GM19023 (cell line): Measurements from ENCODE around the gene AK8.
"Not testable (repeated sequence)": the region's sequence is repeated elsewhere in the genome, so short reads cannot be mapped to it uniquely, and the experiment has no call there.

Experiments used
- ATAC-seq: cut with Tn5 transposase; IDR thresholded peaks from one replicate; pipeline ENCODE4 v1.9.1; 2021; ENCODE audit warnings: mild to moderate bottlenecking, moderate library complexity; ENCODE audit not compliant: unreplicated experiment

AK8 gene

DNA sequence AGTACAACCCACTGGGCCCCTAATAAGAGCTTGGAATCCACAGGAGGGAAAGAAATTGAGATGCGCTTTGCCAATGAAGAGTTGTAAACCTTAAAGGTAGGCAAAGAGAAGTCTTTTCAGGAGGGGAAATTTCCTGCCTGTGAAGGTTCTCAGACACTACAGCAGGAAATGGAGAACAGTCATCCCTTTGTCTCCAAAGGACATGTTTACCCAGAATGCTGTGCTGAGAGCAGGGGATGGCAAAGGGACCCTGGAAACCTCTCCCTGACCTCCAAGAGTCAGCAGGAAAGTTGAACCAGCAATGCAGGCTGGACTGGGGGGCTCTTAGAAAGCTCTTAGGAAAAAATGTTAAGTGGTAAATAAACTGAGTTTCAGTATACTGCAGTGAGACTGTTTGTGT lies 103.2 kb downstream of the AK8 start:
- ATAC-seq, result no peak

- ATAC-seq, result no peak
Observed at GRCh38 chr9:132773764-132774339, 104.2 kb downstream of the AK8 start.

GRCh38 chr9:132773093-132773492 lies 105.0 kb downstream of the AK8 start:
- no peak for ATAC-seq

DNA sequence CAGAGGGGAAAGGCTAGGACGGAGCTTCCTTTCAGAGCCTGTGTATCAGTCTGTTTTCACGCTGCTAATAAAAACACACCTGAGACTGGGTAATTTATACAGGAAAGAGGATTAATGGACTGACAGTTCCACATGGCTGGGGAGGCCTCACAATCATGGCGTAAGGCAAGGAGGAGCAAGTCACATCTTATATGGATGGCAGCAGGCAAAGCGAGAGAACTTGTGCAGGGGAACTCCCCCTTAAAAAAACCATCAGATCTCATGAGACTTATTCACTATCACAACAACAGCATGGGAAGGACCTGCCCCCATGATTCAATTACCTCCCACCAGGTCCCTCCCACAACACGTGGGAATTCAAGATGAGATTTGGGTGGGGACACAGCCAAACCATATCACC lies 106.3 kb downstream of the AK8 start:
- not testable (repeated sequence) for ATAC-seq

- no peak for ATAC-seq
Observed at GRCh38 chr9:132770770-132771310, 107.2 kb downstream of the AK8 start.

GRCh38 chr9:132769906-132770769 lies 107.9 kb downstream of the AK8 start:
- ATAC-seq, result no peak

DNA sequence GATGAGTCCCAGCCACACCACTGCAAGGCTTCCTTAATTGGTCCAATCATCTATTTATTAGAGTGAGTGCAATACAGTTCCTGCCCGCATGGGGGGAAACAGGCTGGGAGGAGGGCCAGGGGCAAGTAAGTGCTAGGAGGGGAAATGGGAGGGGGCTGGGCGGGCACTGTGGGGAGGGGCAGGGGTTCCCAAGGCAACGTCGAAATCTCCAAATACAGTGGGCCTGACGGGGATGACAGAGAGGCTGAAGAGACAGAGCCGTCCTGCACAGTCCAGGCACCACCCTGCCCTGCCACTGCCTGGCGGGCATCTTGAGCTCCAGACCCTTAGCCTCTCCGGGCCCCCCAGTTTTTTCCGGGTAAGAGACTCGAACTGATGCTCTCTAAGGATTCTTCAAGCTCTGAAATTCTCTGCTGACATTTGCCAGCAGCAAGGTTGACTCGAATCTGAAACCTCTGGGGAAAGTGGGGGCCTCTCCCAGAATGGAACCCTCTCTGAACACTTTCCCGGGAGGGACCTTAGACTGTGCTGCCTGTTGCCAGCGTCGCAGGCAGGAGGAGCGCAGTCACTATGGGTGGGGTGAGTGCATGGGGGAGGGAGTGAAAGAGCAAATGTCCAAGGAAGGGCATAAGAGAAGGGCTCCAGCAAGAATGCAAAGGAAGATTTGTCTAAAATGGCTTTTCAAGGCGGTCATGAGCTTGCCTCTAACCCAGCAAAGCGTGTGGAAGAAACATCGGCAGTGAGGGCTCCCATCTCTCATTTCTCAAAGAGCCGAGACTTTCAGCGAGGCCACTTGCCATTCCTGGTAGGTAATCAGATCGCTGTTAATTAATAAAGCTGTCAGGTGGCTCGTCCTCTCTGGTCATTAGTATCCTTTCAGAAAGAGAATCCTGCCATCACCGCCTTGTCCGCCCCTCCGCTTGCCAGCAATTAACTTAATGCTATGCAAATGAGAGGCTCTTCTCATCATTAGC lies 108.9 kb downstream of the AK8 start:
- no peak for ATAC-seq

GRCh38 chr9:132763574-132763973 lies 114.5 kb downstream of the AK8 start:
- no peak for ATAC-seq

DNA sequence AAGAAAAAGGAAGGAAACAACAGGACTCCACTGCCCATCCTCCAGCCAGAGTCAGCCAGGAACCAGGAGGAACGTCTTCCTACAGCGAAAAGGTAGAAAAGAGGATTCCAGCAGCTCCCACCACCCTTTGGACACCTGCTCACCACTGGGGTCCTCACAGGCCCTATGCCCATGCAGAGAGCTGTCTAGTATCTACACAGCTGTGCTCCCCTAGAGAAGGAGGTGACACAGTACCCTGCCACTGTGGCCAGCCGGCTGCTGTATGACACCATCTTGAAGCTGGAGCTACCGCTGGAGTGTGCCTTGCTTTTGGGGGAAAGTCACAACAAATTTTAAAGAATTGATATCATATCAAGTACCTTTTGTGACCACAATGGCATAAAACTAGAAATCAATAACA lies 115.2 kb downstream of the AK8 start:
- no peak for ATAC-seq

DNA sequence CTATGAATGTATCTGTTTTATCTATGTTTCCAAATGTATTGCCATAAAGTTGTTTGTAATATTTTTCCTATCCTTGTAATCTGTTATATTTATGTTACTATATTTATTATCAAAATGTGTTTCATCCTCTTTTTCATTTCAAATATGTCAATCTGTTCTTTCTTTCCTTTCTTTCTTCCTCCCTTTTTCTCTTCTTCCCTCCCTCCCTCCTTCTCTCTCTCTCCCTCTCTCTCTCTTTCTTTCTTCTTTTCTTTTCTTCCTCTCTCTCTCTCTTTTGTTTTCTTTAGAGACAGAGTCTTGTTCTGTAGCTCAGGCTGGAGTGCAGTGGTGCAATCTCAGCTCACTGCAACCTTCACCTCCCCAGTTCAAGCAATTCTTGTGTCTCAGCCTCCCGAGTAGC lies 116.5 kb downstream of the AK8 start:
- no peak for ATAC-seq

GRCh38 chr9:132760057-132760456 lies 118.0 kb downstream of the AK8 start:
- ATAC-seq, result no peak

DNA sequence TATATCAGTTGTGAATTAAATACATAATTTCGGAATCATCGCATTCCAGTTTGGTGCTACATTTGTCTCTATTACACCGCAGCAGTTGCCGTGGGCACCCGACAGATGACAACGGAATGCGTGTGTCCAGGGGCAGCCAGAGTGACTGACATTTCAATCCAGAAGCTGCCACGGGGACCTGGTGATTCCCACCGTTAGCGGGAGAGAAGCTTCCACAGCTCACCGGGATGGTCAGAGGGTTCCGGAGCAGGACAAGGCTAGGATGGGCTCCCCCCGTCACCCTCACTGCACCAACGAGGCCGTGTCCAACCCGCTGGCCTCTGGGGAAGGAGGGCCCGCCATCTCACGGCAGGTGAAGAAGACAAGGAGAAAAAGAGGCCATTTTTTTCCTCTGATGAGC lies 121.1 kb downstream of the AK8 start:
- ATAC-seq, result no peak

GRCh38 chr9:132756214-132756845 lies 121.8 kb downstream of the AK8 start:
- ATAC-seq, result no peak

GRCh38 chr9:132755096-132755495 lies 123.0 kb downstream of the AK8 start:
- ATAC-seq, result no peak

- ATAC-seq, result no peak
Observed at GRCh38 chr9:132754236-132754635, 123.8 kb downstream of the AK8 start.

GRCh38 chr9:132753593-132753880 lies 124.5 kb downstream of the AK8 start:
- no peak for ATAC-seq

DNA sequence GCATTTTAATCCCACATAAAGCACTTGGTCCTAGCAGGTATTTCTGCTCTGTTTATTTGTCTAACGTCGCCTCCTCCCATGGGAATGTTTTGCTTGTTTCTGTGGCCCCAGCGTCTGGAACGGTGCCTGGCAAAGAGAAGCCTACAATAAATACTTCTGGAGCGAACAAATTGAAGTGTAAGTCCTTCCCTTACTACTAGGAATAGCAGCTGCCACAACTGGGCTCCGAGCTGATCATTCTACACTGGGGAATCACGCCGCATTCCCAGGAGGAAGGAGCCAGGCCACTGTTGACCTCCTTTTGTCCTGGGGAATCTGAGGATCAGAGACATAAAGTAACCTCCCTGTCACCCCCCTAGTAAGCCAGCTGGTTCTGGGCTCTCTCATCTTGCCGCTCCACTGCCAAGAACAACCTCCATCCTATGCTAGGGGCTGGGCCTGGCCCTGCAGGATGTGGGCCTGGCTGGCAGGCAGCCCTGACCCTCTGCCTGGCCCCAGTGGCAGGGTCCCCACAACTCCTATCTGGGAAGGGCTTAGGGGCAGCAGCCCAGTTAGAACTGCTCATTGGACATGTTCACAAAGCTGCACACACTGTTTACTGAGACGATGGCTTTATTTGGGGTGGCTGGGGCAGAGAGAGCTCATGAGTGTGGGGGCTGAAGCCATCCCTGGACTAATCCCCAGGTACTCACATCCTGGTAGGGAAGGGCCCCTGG lies 125.0 kb downstream of the AK8 start:
- ATAC-seq, result no peak

DNA sequence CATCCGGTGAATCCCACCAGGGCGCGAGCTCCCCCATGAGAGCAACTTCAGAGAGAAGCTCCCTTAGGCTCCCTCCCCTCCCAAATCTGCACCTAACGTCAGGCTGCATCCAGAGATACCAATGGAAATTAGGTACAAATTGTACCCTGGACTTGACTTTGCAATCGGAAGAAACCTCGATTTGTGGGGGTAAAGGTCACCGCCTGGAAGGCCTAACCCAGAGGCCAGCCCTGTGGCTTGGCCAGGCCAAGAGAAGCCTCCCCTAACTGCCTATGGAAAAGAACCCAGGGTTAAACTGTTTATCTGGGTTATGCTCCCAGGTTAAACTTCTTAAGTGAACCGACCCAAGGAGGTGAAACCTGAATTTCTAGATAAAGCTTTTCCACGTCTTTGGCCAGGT lies 127.4 kb downstream of the AK8 start:
- ATAC-seq, result no peak

DNA sequence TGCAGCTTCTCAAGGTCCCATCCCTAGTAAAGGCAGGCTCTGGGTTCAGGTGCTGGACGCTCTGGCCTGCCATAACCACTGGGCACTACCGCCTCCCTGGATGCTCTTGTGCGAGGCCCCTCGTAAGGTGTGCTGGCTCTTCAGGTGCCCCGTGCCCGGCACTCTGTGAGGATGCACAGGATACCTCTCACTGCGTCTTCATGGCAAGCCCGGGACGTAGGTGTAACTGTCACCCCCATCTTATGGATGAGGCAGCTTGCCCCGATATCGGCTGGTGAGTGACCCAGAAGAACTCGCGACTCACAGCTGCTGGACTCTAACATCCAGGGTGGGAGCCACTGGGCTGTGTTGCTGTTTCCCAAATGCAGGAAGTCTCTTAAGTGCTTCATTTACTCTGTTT lies 128.8 kb downstream of the AK8 start:
- ATAC-seq, result no peak

- ATAC-seq, result no peak
Observed at GRCh38 chr9:132748450-132748849, 129.6 kb downstream of the AK8 start.
